Measurements from ENCODE around the gene COL6A1.

The COL6A1 gene

DNA sequence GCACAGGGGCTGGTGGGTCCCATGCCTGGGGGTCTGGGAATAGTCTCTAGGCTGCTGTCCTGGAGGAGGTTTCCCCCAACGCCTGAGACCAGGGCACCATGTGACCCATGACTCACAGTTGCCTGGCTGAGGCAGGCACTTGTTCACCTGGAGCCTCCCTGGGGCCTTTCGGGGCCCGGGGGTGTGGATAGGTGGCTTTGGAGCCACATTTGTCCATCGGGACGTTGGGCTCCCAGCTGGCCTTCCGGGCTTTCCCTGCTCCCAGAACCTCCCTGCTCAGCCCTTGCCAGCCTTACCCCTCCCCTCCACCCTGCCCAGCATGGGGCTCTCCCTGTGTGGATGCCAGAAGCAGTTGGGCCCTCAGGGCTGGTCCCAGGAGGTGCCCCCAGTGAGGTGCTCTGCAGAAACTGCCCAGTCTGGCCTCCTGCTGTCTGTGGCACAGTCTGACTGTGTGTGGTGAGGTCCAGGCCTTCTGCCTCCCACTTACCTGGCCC is 14.2 kb downstream of the COL6A1 start:
- H3K4me1 ChIP-seq (ENCODE audit: control insufficient read depth, low read length): no peaks in the 10 kb centered on the region
- no peak overlapping the region for H3K27ac ChIP-seq (ENCODE audit: low read depth, low read length)
- no peaks in the 10 kb centered on the region for H3K36me3 ChIP-seq (ENCODE audit: control insufficient read depth, low read length)

DNA sequence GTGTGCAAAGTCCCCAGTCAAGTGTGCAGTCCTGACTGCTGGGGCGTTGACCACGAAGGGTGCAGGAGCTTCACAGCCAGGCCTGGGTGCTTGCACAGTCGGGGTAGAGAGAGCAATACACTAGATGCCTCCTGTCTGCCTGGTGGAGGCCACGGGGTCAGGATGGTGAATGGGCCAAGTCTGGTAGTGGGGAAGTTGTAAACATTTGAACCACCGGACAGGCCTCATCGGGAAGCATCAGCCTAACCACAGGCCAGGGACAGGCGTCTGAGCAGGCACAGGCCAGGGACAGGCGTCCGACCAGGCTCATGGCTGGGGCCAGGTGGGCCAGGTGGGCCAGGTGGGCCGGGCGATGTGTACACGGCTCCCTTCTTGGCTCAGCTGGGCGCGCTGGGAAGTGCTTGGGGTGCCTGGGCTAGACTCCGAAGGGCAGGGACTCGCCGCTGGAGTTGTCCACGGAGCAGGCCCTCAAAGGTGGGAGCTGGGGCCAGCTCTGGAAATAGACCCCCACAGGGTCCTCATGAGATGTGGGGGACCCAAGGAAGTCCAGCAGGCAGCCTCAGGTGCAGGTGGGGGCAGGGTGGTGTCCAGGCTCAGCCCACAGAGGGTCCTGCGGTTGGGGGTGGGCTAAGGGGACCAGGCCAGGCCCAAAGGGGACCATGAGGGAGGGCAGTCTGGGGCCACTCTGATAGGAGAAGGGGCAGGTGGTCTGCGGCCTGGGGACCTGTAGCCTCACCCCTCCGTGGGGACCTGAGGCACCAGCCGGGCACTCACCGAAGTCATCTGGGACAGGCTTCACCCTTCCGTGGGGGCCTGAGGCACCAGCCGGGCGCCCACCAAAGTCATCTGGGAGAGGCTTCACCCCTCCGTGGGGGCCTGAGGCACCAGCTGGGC is 15.0 kb downstream of the COL6A1 start:
- H3K9me3 ChIP-seq (ENCODE audit: control insufficient read depth, insufficient read depth, low read length): peaks cover 16% of the 10 kb centered on the region; the same call in 1 of the 2 replicates

More for the DNA sequence above, 14.2 kb downstream of the COL6A1 start:
- Histone ChIP-seq H3K4me2 (ENCODE audit: low read length) (no peak overlapping the region), H3K9me2 (replicated peaks; ENCODE audit: control insufficient read depth, low read length) (no peaks in the 10 kb centered on the region), H3K27me3 (ENCODE audit: control insufficient read depth, low read length) (no peaks in the 10 kb centered on the region), H4K20me1 (ENCODE audit: control insufficient read depth, insufficient read depth, low read depth, low read length) (no peaks in the 10 kb centered on the region), H3K79me2 (ENCODE audit: control insufficient read depth, low read length) (no peaks in the 10 kb centered on the region), H3K9me3 (ENCODE audit: control insufficient read depth, insufficient read depth, low read length) (peaks cover 16% of the 10 kb centered on the region; the same call in 1 of the 2 replicates), H3F3A (ENCODE audit: control insufficient read depth, insufficient read depth) (no peaks in the 10 kb centered on the region), H3K4me3 (ENCODE audit: low read length) (no peak overlapping the region)
- no peak for TF ChIP-seq EZH2phosphoT487 (IDR thresholded peaks at IDR 0.05; ENCODE audit: borderline replicate concordance, low read length)
- TF ChIP-seq, protein P1, sequence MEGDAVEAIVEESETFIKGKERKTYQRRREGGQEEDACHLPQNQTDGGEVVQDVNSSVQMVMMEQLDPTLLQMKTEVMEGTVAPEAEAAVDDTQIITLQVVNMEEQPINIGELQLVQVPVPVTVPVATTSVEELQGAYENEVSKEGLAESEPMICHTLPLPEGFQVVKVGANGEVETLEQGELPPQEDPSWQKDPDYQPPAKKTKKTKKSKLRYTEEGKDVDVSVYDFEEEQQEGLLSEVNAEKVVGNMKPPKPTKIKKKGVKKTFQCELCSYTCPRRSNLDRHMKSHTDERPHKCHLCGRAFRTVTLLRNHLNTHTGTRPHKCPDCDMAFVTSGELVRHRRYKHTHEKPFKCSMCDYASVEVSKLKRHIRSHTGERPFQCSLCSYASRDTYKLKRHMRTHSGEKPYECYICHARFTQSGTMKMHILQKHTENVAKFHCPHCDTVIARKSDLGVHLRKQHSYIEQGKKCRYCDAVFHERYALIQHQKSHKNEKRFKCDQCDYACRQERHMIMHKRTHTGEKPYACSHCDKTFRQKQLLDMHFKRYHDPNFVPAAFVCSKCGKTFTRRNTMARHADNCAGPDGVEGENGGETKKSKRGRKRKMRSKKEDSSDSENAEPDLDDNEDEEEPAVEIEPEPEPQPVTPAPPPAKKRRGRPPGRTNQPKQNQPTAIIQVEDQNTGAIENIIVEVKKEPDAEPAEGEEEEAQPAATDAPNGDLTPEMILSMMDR (IDR thresholded peaks at IDR 0.05; ENCODE audit: low read depth, low read length, poor library complexity, severe bottlenecking): no peak

DNA sequence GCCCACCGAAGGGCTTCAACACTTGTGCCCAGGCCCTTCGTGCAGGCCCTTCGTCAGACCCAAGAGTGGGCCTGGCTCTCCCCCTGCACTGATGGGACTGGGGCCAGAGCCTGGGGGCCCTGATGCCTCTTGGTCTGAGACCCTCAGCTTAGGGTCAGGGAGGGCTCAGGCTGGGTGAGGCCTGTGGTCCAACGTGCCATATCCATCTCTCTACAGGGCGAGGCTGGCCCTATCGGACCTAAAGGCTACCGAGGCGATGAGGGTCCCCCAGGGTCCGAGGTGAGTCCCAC is 15.6 kb downstream of the COL6A1 start:
- no peaks in the 10 kb centered on the region for H3K36me3 ChIP-seq (ENCODE audit: control insufficient read depth, low read length)
- H3K9me2 ChIP-seq (replicated peaks; ENCODE audit: control insufficient read depth, low read length): no peaks in the 10 kb centered on the region
- no peak overlapping the region for H3K27ac ChIP-seq (ENCODE audit: low read depth, low read length)
- H3K4me3 ChIP-seq (ENCODE audit: low read length): no peak overlapping the region
- no peaks in the 10 kb centered on the region for H3K4me1 ChIP-seq (ENCODE audit: control insufficient read depth, low read length)
- TF ChIP-seq, protein P1 (IDR thresholded peaks at IDR 0.05; ENCODE audit: low read depth, low read length, poor library complexity, severe bottlenecking): no peak
- no peak for TF ChIP-seq EZH2phosphoT487 (IDR thresholded peaks at IDR 0.05; ENCODE audit: borderline replicate concordance, low read length)
- peaks cover 20% of the 10 kb centered on the region; the same call in 1 of the 2 replicates for H3K9me3 ChIP-seq (ENCODE audit: control insufficient read depth, insufficient read depth, low read length)
- no peak overlapping the region for H3K4me2 ChIP-seq (ENCODE audit: low read length)
- H3K27me3 ChIP-seq (ENCODE audit: control insufficient read depth, low read length): no peaks in the 10 kb centered on the region
- H3F3A ChIP-seq (ENCODE audit: control insufficient read depth, insufficient read depth): no peaks in the 10 kb centered on the region
- no peaks in the 10 kb centered on the region for H4K20me1 ChIP-seq (ENCODE audit: control insufficient read depth, insufficient read depth, low read depth, low read length)
- H3K79me2 ChIP-seq (ENCODE audit: control insufficient read depth, low read length): no peaks in the 10 kb centered on the region

More for the DNA sequence above, 15.0 kb downstream of the COL6A1 start:
- Histone ChIP-seq H3K9me2 (replicated peaks; ENCODE audit: control insufficient read depth, low read length) (no peaks in the 10 kb centered on the region), H3K4me3 (ENCODE audit: low read length) (no peak overlapping the region), H3K4me2 (ENCODE audit: low read length) (no peak overlapping the region), H3K79me2 (ENCODE audit: control insufficient read depth, low read length) (no peaks in the 10 kb centered on the region), H3K27ac (ENCODE audit: low read depth, low read length) (no peak overlapping the region), H3F3A (ENCODE audit: control insufficient read depth, insufficient read depth) (no peaks in the 10 kb centered on the region), H3K36me3 (ENCODE audit: control insufficient read depth, low read length) (no peaks in the 10 kb centered on the region), H3K27me3 (ENCODE audit: control insufficient read depth, low read length) (no peaks in the 10 kb centered on the region), H3K4me1 (ENCODE audit: control insufficient read depth, low read length) (no peaks in the 10 kb centered on the region), H4K20me1 (ENCODE audit: control insufficient read depth, insufficient read depth, low read depth, low read length) (no peaks in the 10 kb centered on the region)
- TF ChIP-seq, protein P1 (IDR thresholded peaks at IDR 0.05; ENCODE audit: low read depth, low read length, poor library complexity, severe bottlenecking): no peak
- no peak for TF ChIP-seq EZH2phosphoT487 (IDR thresholded peaks at IDR 0.05; ENCODE audit: borderline replicate concordance, low read length)

Measured in DOHH2 (cell line).